Thyroid gland (tissue), 4 donors: ENCODE measurements around the gene CYP2J2.

Experiments
- CTCF ChIP-seq, 6 experiments: fragments of 200-600 bp in 3 of 6; fragments of 450-650 bp in 3 of 6; sonication (generic) in 3 of 6; IDR thresholded peaks; one replicate each; pipeline ENCODE4 v1.5.1; 2016 to 2019; ENCODE audit warnings: antibody characterized with exemption in 6 of 6, mild to moderate bottlenecking in 2 of 6, inconsistent platforms in 1 of 6, moderate library complexity in 1 of 6
- POLR2A ChIP-seq, 2 donors: fragments of 450-650 bp; IDR thresholded peaks; one replicate each; pipeline ENCODE4 v1.6.1; 2017; ENCODE audit warnings: antibody characterized with exemption in 2 of 2, mild to moderate bottlenecking in 2 of 2, moderate library complexity in 1 of 2

GRCh38 chr1:59879996-59880505 lies 46.5 kb downstream of the CYP2J2 start:
- TF ChIP-seq CTCF (IDR thresholded peaks at IDR 0.05), result no peak
- no peak for TF ChIP-seq POLR2A (IDR thresholded peaks at IDR 0.05)
